HepG2 (cell line): ENCODE results near the gene SAMD10. TPM values are rescaled to one million over a fixed set of nuclear protein-coding genes. Genes with fewer than 3 reads are reported as not detected.

ENCODE experiments used
- CBFB ChIP-seq: sonication (generic); formaldehyde crosslinking; IDR thresholded peaks from 2 replicates; pipeline ENCODE4 v1.4.0; 2020; ENCODE audit warnings: missing genetic modification reagents
- DMTF1 ChIP-seq: sonication (generic); formaldehyde crosslinking; IDR thresholded peaks from 2 replicates; pipeline ENCODE4 v1.4.0; 2020; ENCODE audit warnings: mild to moderate bottlenecking, missing genetic modification reagents
- DNMT1 ChIP-seq: sonication (generic); formaldehyde crosslinking; IDR thresholded peaks from 2 replicates; pipeline ENCODE4 v1.5.1; 2020; ENCODE audit warnings: mild to moderate bottlenecking, missing genetic modification reagents
- PHF21A ChIP-seq: sonication (generic); formaldehyde crosslinking; IDR thresholded peaks from 2 replicates; pipeline ENCODE4 v1.5.0; 2020; ENCODE audit warnings: mild to moderate bottlenecking, missing genetic modification reagents
- ZBTB21 ChIP-seq: sonication (generic); formaldehyde crosslinking; IDR thresholded peaks from 2 replicates; pipeline ENCODE4 v1.4.0; 2020; ENCODE audit warnings: missing genetic modification reagents
- ZBTB26 ChIP-seq: IDR thresholded peaks from 2 replicates; pipeline ENCODE4 v1.6.1; 2016; ENCODE audit warnings: missing compliant biosample characterization, missing genetic modification reagents, borderline replicate concordance
- ZKSCAN5 ChIP-seq: sonication (generic); formaldehyde crosslinking; IDR thresholded peaks from 2 replicates; pipeline ENCODE4 v1.5.1; 2020; ENCODE audit warnings: mild to moderate bottlenecking, missing genetic modification reagents
- ZNF280B ChIP-seq: sonication (generic); formaldehyde crosslinking; IDR thresholded peaks from 2 replicates; pipeline ENCODE4 v1.5.0; 2020; ENCODE audit warnings: missing genetic modification reagents, mild to moderate bottlenecking, borderline replicate concordance
- ZNF556 ChIP-seq: sonication (generic); formaldehyde crosslinking; IDR thresholded peaks from 2 replicates; pipeline ENCODE4 v1.4.0; 2020; ENCODE audit warnings: mild to moderate bottlenecking, missing genetic modification reagents, borderline replicate concordance
- ZNF687 ChIP-seq: sonication (generic); formaldehyde crosslinking; IDR thresholded peaks from 2 replicates; pipeline ENCODE4 v1.5.1; 2020; ENCODE audit warnings: mild to moderate bottlenecking, missing genetic modification reagents, moderate library complexity
- ZNF724P ChIP-seq: sonication (generic); formaldehyde crosslinking; IDR thresholded peaks from 2 replicates; pipeline ENCODE4 v1.8.0; 2022; ENCODE audit warnings: missing genetic modification reagents, borderline replicate concordance
- polyA plus RNA-seq, 8 experiments: library from polyadenylated mRNA; depleted of rRNA in 3 of 8; stranded (reverse) in 7 of 8; unstranded in 1 of 8; fragments of >200 nt; fragmentation: Illumina TruSeq in 4 of 8; extraction: Trizol in 4 of 8; gene quantifications; 2 replicates each; pipeline versions ENCODE4 v1.2.1 to v1.2.3, GENCODE V29; 2011 to 2016; ENCODE audit warnings: low read depth in 4 of 8, missing spikeins in 1 of 8, mixed read lengths in 1 of 8; ENCODE audit not compliant: insufficient read depth in 1 of 8
- total RNA-seq, 5 experiments: library from RNA; depleted of rRNA; stranded (reverse); fragments of >200 nt; fragmentation: Illumina TruSeq; extraction: Trizol; gene quantifications; 2 replicates each; pipeline ENCODE4 v1.2.3, GENCODE V29; 2016; ENCODE audit warnings: low read depth in 1 of 5
- TF ChIP-seq, protein P1 (sequence below): IDR thresholded peaks from 2 replicates; pipeline ENCODE4 v1.6.1; 2012; ENCODE audit warnings: low read length, improper control_type of control experiment

The SAMD10 gene
- total and polyA plus RNA-seq, 2 of the 13 experiments (the other 11 are each of a cell fraction or from before 2014, with no cell fraction given), result 6.1 to 11.0 TPM

DNA sequence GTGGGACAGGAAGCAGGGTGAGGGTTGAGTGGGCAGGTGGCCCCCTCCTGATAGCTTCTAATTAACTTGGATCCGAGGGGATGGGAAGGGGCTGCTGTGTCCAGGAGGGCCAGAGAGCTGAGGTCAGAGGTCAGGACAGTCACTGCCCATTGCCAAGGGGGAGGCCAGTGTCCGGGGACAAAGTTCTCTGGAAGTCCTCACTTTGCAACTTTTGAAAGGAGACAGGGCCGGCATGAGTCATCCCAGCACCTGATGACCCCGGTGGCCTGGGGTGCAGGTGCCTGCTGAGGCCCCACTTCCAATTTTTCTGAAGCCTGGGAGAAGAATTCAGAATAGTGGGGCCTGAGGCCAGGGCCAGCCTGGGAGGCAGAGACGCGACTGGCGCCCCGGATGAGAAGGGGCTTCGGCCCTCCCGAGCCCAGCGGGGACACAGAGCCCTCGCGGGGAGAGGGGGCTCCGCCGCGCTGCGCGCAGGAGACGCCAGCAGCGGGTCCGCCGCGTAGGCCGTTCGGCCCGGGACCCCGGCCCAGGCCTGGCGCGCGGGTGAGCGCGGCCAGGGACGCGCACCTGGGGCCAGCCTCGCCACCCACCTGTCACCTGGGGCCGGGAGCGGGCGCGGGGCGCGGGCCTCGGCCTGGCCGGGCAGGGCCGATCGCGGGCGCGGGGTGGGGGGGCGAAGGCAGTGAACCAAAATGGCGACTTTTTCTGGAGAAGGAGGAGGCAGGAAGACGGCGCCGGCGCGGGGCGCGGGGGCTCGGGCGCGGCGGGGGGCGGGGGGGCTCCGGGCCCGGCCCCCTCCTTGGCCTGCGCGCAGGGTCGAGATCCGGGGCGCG is 10.3 kb downstream of the SAMD10 start (continued):
- TF ChIP-seq ZNF687 (CRISPR knock-in tag), result peak; percentile 93
- TF ChIP-seq DMTF1, result 0 out of 2 replicates have a peak, but pooled peaks have one; percentile 45
- peak; percentile 93 for TF ChIP-seq PHF21A (CRISPR knock-in tag)
- peak; percentile 65; the same call in 1 of the 2 replicates for TF ChIP-seq ZNF556 (CRISPR knock-in tag)
- TF ChIP-seq, protein P1, sequence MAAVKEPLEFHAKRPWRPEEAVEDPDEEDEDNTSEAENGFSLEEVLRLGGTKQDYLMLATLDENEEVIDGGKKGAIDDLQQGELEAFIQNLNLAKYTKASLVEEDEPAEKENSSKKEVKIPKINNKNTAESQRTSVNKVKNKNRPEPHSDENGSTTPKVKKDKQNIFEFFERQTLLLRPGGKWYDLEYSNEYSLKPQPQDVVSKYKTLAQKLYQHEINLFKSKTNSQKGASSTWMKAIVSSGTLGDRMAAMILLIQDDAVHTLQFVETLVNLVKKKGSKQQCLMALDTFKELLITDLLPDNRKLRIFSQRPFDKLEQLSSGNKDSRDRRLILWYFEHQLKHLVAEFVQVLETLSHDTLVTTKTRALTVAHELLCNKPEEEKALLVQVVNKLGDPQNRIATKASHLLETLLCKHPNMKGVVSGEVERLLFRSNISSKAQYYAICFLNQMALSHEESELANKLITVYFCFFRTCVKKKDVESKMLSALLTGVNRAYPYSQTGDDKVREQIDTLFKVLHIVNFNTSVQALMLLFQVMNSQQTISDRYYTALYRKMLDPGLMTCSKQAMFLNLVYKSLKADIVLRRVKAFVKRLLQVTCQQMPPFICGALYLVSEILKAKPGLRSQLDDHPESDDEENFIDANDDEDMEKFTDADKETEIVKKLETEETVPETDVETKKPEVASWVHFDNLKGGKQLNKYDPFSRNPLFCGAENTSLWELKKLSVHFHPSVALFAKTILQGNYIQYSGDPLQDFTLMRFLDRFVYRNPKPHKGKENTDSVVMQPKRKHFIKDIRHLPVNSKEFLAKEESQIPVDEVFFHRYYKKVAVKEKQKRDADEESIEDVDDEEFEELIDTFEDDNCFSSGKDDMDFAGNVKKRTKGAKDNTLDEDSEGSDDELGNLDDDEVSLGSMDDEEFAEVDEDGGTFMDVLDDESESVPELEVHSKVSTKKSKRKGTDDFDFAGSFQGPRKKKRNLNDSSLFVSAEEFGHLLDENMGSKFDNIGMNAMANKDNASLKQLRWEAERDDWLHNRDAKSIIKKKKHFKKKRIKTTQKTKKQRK, result no peak
- peak; percentile 86; the same call in 1 of the 2 replicates for TF ChIP-seq ZNF280B (CRISPR knock-in tag)
- TF ChIP-seq CBFB (CRISPR knock-in tag), result no peak
- TF ChIP-seq ZBTB21 (CRISPR knock-in tag), result no peak
- TF ChIP-seq ZBTB26 (CRISPR knock-in tag), result peak; percentile 52; the same call in 1 of the 2 replicates
- no peak for TF ChIP-seq ZKSCAN5 (CRISPR knock-in tag)
- TF ChIP-seq ZNF724P (CRISPR knock-in tag), result no peak; the same call in 1 of the 2 replicates
- 0 out of 2 replicates have a peak, but pooled peaks have one; percentile 38 for TF ChIP-seq DNMT1 (CRISPR knock-in tag)
